ENCODE data around the gene SPAST.

The SPAST gene

GRCh38 chr2:32166115-32166574 lies 102.8 kb downstream of the SPAST start:
- Histone ChIP-seq H3K27ac (replicated peaks) (peak overlapping the region; percentile 81), H3K4me3 (replicated peaks; ENCODE audit: insufficient read depth, low read length) (peak overlapping the region; percentile 74), H3K27me3 (ENCODE audit: insufficient read depth, poor library complexity, severe bottlenecking) (no peaks in the 10 kb centered on the region)
- DNase-seq (ENCODE audit: low read depth in 1 of 2, low spot score in 1 of 2): no peak
- TF ChIP-seq CTCF (IDR thresholded peaks at IDR 0.05; ENCODE audit: insufficient read depth, low read length) (no peak), SPI1 (IDR thresholded peaks at IDR 0.05; ENCODE audit: borderline replicate concordance, low read depth) (no peak), GABPA (IDR thresholded peaks at IDR 0.05; ENCODE audit: low read depth) (no peak), POLR2AphosphoS5 (IDR thresholded peaks at IDR 0.05; ENCODE audit: low read depth) (no peak), REST (IDR thresholded peaks at IDR 0.05; ENCODE audit: insufficient replicate concordance, low read depth) (no peak)

GRCh38 chr2:32168513-32168912 lies 105.2 kb downstream of the SPAST start:
- H3K4me3 ChIP-seq (replicated peaks; ENCODE audit: insufficient read depth, low read length): no peak overlapping the region
- TF ChIP-seq CTCF (IDR thresholded peaks at IDR 0.05; ENCODE audit: insufficient read depth, low read length): no peak
- TF ChIP-seq POLR2AphosphoS5 (IDR thresholded peaks at IDR 0.05; ENCODE audit: low read depth): no peak
- TF ChIP-seq SPI1 (IDR thresholded peaks at IDR 0.05; ENCODE audit: borderline replicate concordance, low read depth): no peak
- no peak for TF ChIP-seq REST (IDR thresholded peaks at IDR 0.05; ENCODE audit: insufficient replicate concordance, low read depth)
- TF ChIP-seq GABPA (IDR thresholded peaks at IDR 0.05; ENCODE audit: low read depth): no peak
- no peak for DNase-seq (ENCODE audit: low read depth in 1 of 2, low spot score in 1 of 2)
- no peak overlapping the region for H3K27ac ChIP-seq (replicated peaks)
- no peaks in the 10 kb centered on the region for H3K27me3 ChIP-seq (ENCODE audit: insufficient read depth, poor library complexity, severe bottlenecking)

- DNase-seq (ENCODE audit: low read depth in 1 of 2, low spot score in 1 of 2): peak in 1 of 2 experiments; percentile 16
Measured at GRCh38 chr2:32172870-32173269, 109.5 kb downstream of the SPAST start.

More at GRCh38 chr2:32172870-32173269, 109.5 kb downstream of the SPAST start:
- Histone ChIP-seq H3K27me3 (ENCODE audit: insufficient read depth, poor library complexity, severe bottlenecking) (no peaks in the 10 kb centered on the region), H3K4me3 (replicated peaks; ENCODE audit: insufficient read depth, low read length) (no peak overlapping the region), H3K27ac (replicated peaks) (no peak overlapping the region; the same call in 1 of the 2 replicates)
- TF ChIP-seq SPI1 (IDR thresholded peaks at IDR 0.05; ENCODE audit: borderline replicate concordance, low read depth) (no peak), POLR2AphosphoS5 (IDR thresholded peaks at IDR 0.05; ENCODE audit: low read depth) (no peak), REST (IDR thresholded peaks at IDR 0.05; ENCODE audit: insufficient replicate concordance, low read depth) (no peak), CTCF (IDR thresholded peaks at IDR 0.05; ENCODE audit: insufficient read depth, low read length) (no peak), GABPA (IDR thresholded peaks at IDR 0.05; ENCODE audit: low read depth) (no peak)

All from HL-60 (cell line).